WTC11 (cell line): ENCODE data around the gene CCDC8.

Experiments used
- CREM ChIP-seq: sonication (generic); formaldehyde crosslinking; IDR thresholded peaks from 2 replicates; pipeline ENCODE4 v1.8.1; 2022; ENCODE audit warnings: mild to moderate bottlenecking, missing genetic modification reagents, moderate library complexity
- CTCF ChIP-seq: fragments of 200-600 bp; IDR thresholded peaks from 2 replicates; pipeline ENCODE4 v1.8.0; 2022; ENCODE audit warnings: antibody characterized with exemption
- IRF2 ChIP-seq: sonication (generic); formaldehyde crosslinking; IDR thresholded peaks from 2 replicates; pipeline ENCODE4 v1.8.0; 2022; ENCODE audit warnings: low read depth, missing genetic modification reagents, borderline replicate concordance
- MAX ChIP-seq: sonication (generic); formaldehyde crosslinking; IDR thresholded peaks from 2 replicates; pipeline ENCODE4 v1.8.0; 2022; ENCODE audit warnings: mild to moderate bottlenecking, missing genetic modification reagents
- MLX ChIP-seq: sonication (generic); formaldehyde crosslinking; IDR thresholded peaks from 2 replicates; pipeline ENCODE4 v1.8.1; 2023; ENCODE audit warnings: mild to moderate bottlenecking, missing genetic modification reagents, moderate library complexity
- TEAD4 ChIP-seq: sonication (generic); formaldehyde crosslinking; IDR thresholded peaks from 2 replicates; pipeline ENCODE4 v1.8.0; 2022; ENCODE audit warnings: mild to moderate bottlenecking, missing genetic modification reagents
- ZSCAN18 ChIP-seq: fragments of 250-450 bp; sonication (Bioruptor Pico); IDR thresholded peaks from 2 replicates; pipeline ENCODE4 v2.1.2; 2022; ENCODE audit warnings: mild to moderate bottlenecking, moderate library complexity

GRCh38 chr19:46361915-46362314 lies 51.4 kb downstream of the CCDC8 start:
- TF ChIP-seq CREM (CRISPR knock-in tag) (no peak), CTCF (no peak), MLX (CRISPR knock-in tag) (no peak), MAX (no peak), ZSCAN18 (CRISPR knock-in tag) (no peak), IRF2 (CRISPR knock-in tag) (no peak), TEAD4 (CRISPR knock-in tag) (no peak)
